H9 (cell line): Measurements from ENCODE around the gene NOXA1. TPM values are rescaled to one million over a fixed set of nuclear protein-coding genes. Genes with fewer than 3 reads are reported as not detected.
A peak's percentile ranks its signal among the peaks of the same experiment; 100 is the strongest.

Experiments
- DNase-seq: peaks from one replicate; pipeline ENCODE4 v3.0.0-alpha.2; 2017
- H2AFZ ChIP-seq: one replicate; pipeline ENCODE4 v1.6.1; 2013; ENCODE audit warnings: mild to moderate bottlenecking, low read length, control low read depth, moderate library complexity
- H2AK5ac ChIP-seq: 2 replicates; pipeline ENCODE4 v1.6.1; 2013; ENCODE audit warnings: low read length, control low read depth, mixed read lengths; ENCODE audit not compliant: insufficient read length
- H2BK120ac ChIP-seq: one replicate; pipeline ENCODE4 v1.6.1; 2013; ENCODE audit warnings: low read depth, mild to moderate bottlenecking, low read length, control low read depth, inconsistent platforms; ENCODE audit not compliant: poor library complexity, severe bottlenecking
- H2BK12ac ChIP-seq: 2 replicates; pipeline ENCODE4 v1.6.1; 2013; ENCODE audit warnings: low read length, control low read depth, mixed read lengths, low read depth; ENCODE audit not compliant: insufficient read length
- H2BK15ac ChIP-seq: 2 replicates; pipeline ENCODE4 v1.6.1; 2013; ENCODE audit warnings: low read depth, low read length, control low read depth
- H2BK20ac ChIP-seq: one replicate; pipeline ENCODE4 v1.6.1; 2013; ENCODE audit warnings: low read depth, mild to moderate bottlenecking, low read length, control low read depth, inconsistent platforms; ENCODE audit not compliant: poor library complexity, severe bottlenecking
- H2BK5ac ChIP-seq: 2 replicates; pipeline ENCODE4 v1.6.1; 2013; ENCODE audit warnings: low read length, control low read depth, mixed read lengths; ENCODE audit not compliant: insufficient read length
- H3K14ac ChIP-seq: 2 replicates; pipeline ENCODE4 v1.6.1; 2013; ENCODE audit warnings: low read length, control low read depth; ENCODE audit not compliant: insufficient read depth
- H3K18ac ChIP-seq: 2 replicates; pipeline ENCODE4 v1.6.1; 2013; ENCODE audit warnings: low read depth, mild to moderate bottlenecking, mixed read lengths, low read length, control low read depth; ENCODE audit not compliant: insufficient read length
- H3K23ac ChIP-seq: 2 replicates; pipeline ENCODE4 v1.6.1; 2013; ENCODE audit warnings: low read length, control low read depth, mixed read lengths, low read depth; ENCODE audit not compliant: insufficient read length
- H3K23me2 ChIP-seq: 2 replicates; pipeline ENCODE4 v1.6.1; 2013; ENCODE audit warnings: low read depth, mild to moderate bottlenecking, mixed read lengths, low read length, control low read depth; ENCODE audit not compliant: insufficient read length, poor library complexity, severe bottlenecking
- H3K27ac ChIP-seq: 2 replicates; pipeline ENCODE4 v1.5.1; 2013; ENCODE audit warnings: low read length, control low read depth, mixed read lengths, low read depth; ENCODE audit not compliant: insufficient read length
- H3K27me3 ChIP-seq: 2 replicates; pipeline ENCODE4 v1.6.1; 2013; ENCODE audit warnings: low read length, control low read depth, inconsistent platforms; ENCODE audit not compliant: insufficient read depth
- H3K4ac ChIP-seq: 2 replicates; pipeline ENCODE4 v1.6.1; 2013; ENCODE audit warnings: low read depth, mild to moderate bottlenecking, control low read depth, inconsistent platforms, low read length, moderate library complexity
- H3K4me1 ChIP-seq: 2 replicates; pipeline ENCODE4 v1.6.1; 2013; ENCODE audit warnings: low read length, control low read depth, inconsistent platforms; ENCODE audit not compliant: insufficient read depth
- H3K4me2 ChIP-seq: 2 replicates; pipeline ENCODE4 v1.6.1; 2013; ENCODE audit warnings: low read length, control low read depth, mixed read lengths; ENCODE audit not compliant: insufficient read length, insufficient read depth
- H3K56ac ChIP-seq: 2 replicates; pipeline ENCODE4 v1.6.1; 2013; ENCODE audit warnings: low read depth, mild to moderate bottlenecking, mixed read lengths, low read length, control low read depth; ENCODE audit not compliant: insufficient read length
- H3K79me1 ChIP-seq: 2 replicates; pipeline ENCODE4 v1.6.1; 2013; ENCODE audit warnings: low read depth, mild to moderate bottlenecking, moderate library complexity, low read length, control low read depth, inconsistent platforms; ENCODE audit not compliant: insufficient read depth, poor library complexity, severe bottlenecking
- H3K79me2 ChIP-seq: 2 replicates; pipeline ENCODE4 v1.6.1; 2013; ENCODE audit warnings: low read length, control low read depth, inconsistent platforms; ENCODE audit not compliant: insufficient read depth
- H3K9ac ChIP-seq: 2 replicates; pipeline ENCODE4 v1.6.1; 2013; ENCODE audit warnings: low read length, control low read depth, mixed read lengths; ENCODE audit not compliant: insufficient read length; ENCODE audit errors: extremely low read depth
- H3K9me3 ChIP-seq: one replicate; pipeline ENCODE4 v1.6.1; 2013; ENCODE audit warnings: low read depth, low read length, inconsistent platforms; ENCODE audit not compliant: control insufficient read depth
- H3T11ph ChIP-seq: one replicate; pipeline ENCODE4 v1.6.1; 2013; ENCODE audit warnings: mild to moderate bottlenecking, low read length, control low read depth, inconsistent platforms
- H4K20me1 ChIP-seq: one replicate; pipeline ENCODE4 v1.6.1; 2013; ENCODE audit not compliant: control insufficient read depth, insufficient read length, insufficient read depth
- H4K5ac ChIP-seq: 2 replicates; pipeline ENCODE4 v1.6.1; 2013; ENCODE audit warnings: low read depth, mild to moderate bottlenecking, mixed read lengths, low read length, control low read depth; ENCODE audit not compliant: insufficient read length
- H4K8ac ChIP-seq: replicated peaks from 2 replicates; pipeline ENCODE4 v1.6.1; 2013; ENCODE audit warnings: low read length, control low read depth, mixed read lengths, low read depth; ENCODE audit not compliant: insufficient read length
- H4K91ac ChIP-seq: 2 replicates; pipeline ENCODE4 v1.6.1; 2013; ENCODE audit warnings: low read depth, mild to moderate bottlenecking, moderate library complexity, mixed read lengths, low read length, control low read depth; ENCODE audit not compliant: insufficient read length
- H3K27ac Mint-ChIP-seq, 3 experiments: 2 replicates in 2 of 3; 3 replicates in 1 of 3; pipeline ENCODE4 v1.8.0; 2020 to 2021; ENCODE audit warnings: mixed read lengths in 3 of 3, mild to moderate bottlenecking in 1 of 3, moderate library complexity in 1 of 3
- H3K27me3 Mint-ChIP-seq: 2 replicates; pipeline ENCODE4 v1.8.0; 2021; ENCODE audit warnings: low read depth, mild to moderate bottlenecking, moderate library complexity, mixed read lengths
- H3K36me3 Mint-ChIP-seq, 3 experiments: 2 replicates in 2 of 3; 3 replicates in 1 of 3; pipeline ENCODE4 v1.8.0; 2020 to 2021; ENCODE audit warnings: low read depth in 3 of 3, mixed read lengths in 3 of 3; ENCODE audit not compliant: insufficient read depth in 1 of 3
- H3K4me1 Mint-ChIP-seq, 2 experiments: 2 replicates each; pipeline ENCODE4 v1.8.0; 2020; ENCODE audit warnings: mixed read lengths in 2 of 2
- H3K4me3 Mint-ChIP-seq, 2 experiments: 2 replicates in 1 of 2; 3 replicates in 1 of 2; pipeline ENCODE4 v1.8.0; 2020 to 2021; ENCODE audit warnings: mild to moderate bottlenecking in 2 of 2, mixed read lengths in 2 of 2, moderate library complexity in 1 of 2
- H3K9me3 Mint-ChIP-seq, 2 experiments: 2 replicates in 1 of 2; 3 replicates in 1 of 2; pipeline ENCODE4 v1.8.0; 2020; ENCODE audit warnings: mild to moderate bottlenecking in 2 of 2, mixed read lengths in 2 of 2, moderate library complexity in 1 of 2
- CTCF ChIP-seq: fragments of 200-600 bp; sonication (generic); conservative IDR thresholded peaks from 3 replicates; pipeline ENCODE4 v1.8.0; 2021; ENCODE audit warnings: antibody characterized with exemption, mild to moderate bottlenecking
- WGBS: extraction: QIAGEN DNeasy Blood & Tissue Kit; methylation state at CpG from one replicate; pipeline ENCODE4 v1.1.7; 2013; ENCODE audit warnings: missing lambda C conversion rate, low lambda C conversion rate, mixed read lengths; ENCODE audit not compliant: insufficient read length; ENCODE audit errors: extremely low coverage; 5-methylcytosine and 5-hydroxymethylcytosine counted together
- total RNA-seq: library from RNA; stranded (reverse); gene quantifications from 2 replicates; pipeline ENCODE4 v1.2.1, GENCODE V29; 2021

Gene NOXA1
- total RNA-seq, 1 experiment from 2014 or later, result 2.0 TPM

GRCh38 chr9:137441935-137442321 lies 18.7 kb downstream of the NOXA1 start:
- H3K18ac ChIP-seq, result no peak overlapping the region
- H2BK120ac ChIP-seq, result no peak overlapping the region
- no peak overlapping the region for H3K27ac ChIP-seq
- no peak overlapping the region for H3K23ac ChIP-seq
- no peak overlapping the region for H2BK5ac ChIP-seq
- Mint-ChIP-seq H3K27me3 (peaks cover 20% of the 10 kb centered on the region), H3K4me3 (peak overlapping the region; percentile 58 to 85), H3K27ac (no peak overlapping the region), H3K4me1 (peaks cover 7 to 12% of the 10 kb centered on the region in 2 experiments), H3K9me3 (0 out of 5 replicates have a peak, but pooled peaks cover 0 to 1% of the 10 kb centered on the region in 2 experiments), H3K36me3 (no peaks in the 10 kb centered on the region)
- no CpG with 5 or more reads among the region's 7 CpGs for WGBS
- no peak for DNase-seq
- no peak overlapping the region for H4K5ac ChIP-seq
- H2AK5ac ChIP-seq, result no peak overlapping the region
- no peaks in the 10 kb centered on the region for H3K9me3 ChIP-seq
- no peak overlapping the region for H3T11ph ChIP-seq
- H3K23me2 ChIP-seq, result no peaks in the 10 kb centered on the region
- no peaks in the 10 kb centered on the region for H3K79me1 ChIP-seq
- no peaks in the 10 kb centered on the region for H4K20me1 ChIP-seq
- no peak overlapping the region for H3K14ac ChIP-seq
- no peak overlapping the region for H4K8ac ChIP-seq
- no peaks in the 10 kb centered on the region for H3K4me1 ChIP-seq
- no peak overlapping the region for H2BK20ac ChIP-seq
- TF ChIP-seq CTCF, result no peak
- no peak overlapping the region for H3K56ac ChIP-seq
- no peak overlapping the region for H3K4ac ChIP-seq
- peak overlapping the region; percentile 85 for H3K4me2 ChIP-seq
- no peak overlapping the region for H3K9ac ChIP-seq
- no peak overlapping the region for H4K91ac ChIP-seq
- no peaks in the 10 kb centered on the region for H3K27me3 ChIP-seq
- H2BK12ac ChIP-seq, result no peak overlapping the region
- H3K79me2 ChIP-seq, result no peaks in the 10 kb centered on the region
- no peak overlapping the region for H2BK15ac ChIP-seq
- no peak overlapping the region for H2AFZ ChIP-seq
